ENCODE results near the gene SYNGR2.

- TF ChIP-seq ZNF529 (tag by site-specific recombination; IDR thresholded peaks at IDR 0.05; ENCODE audit: insufficient replicate concordance), result no peak
- TF ChIP-seq CTCF (tag by site-specific recombination; IDR thresholded peaks at IDR 0.05), result no peak
- no peak for TF ChIP-seq ZBTB48 (tag by site-specific recombination; IDR thresholded peaks at IDR 0.05)
- no peak for TF ChIP-seq KLF1 (tag by site-specific recombination; IDR thresholded peaks at IDR 0.05)
- no peak for TF ChIP-seq ZNF24 (tag by site-specific recombination; IDR thresholded peaks at IDR 0.05)
- TF ChIP-seq ZNF23 (tag by site-specific recombination; IDR thresholded peaks at IDR 0.05; ENCODE audit: borderline replicate concordance), result no peak
- TF ChIP-seq ZNF112 (tag by site-specific recombination; IDR thresholded peaks at IDR 0.05), result no peak
- TF ChIP-seq GLI4 (tag by site-specific recombination; IDR thresholded peaks at IDR 0.05), result no peak
Measured at GRCh38 chr17:78133179-78133951, 35.0 kb upstream of the SYNGR2 start.

All from HEK293 (cell line).